GM21619 (cell line): Measurements from ENCODE around the gene COX5B.
A peak's percentile ranks its signal among the peaks of the same experiment; 100 is the strongest.

Experiments used
- ATAC-seq: cut with Tn5 transposase; IDR thresholded peaks from one replicate; pipeline ENCODE4 v1.9.1; 2021; ENCODE audit not compliant: unreplicated experiment

The COX5B gene

GRCh38 chr2:97653874-97654273 is 8.0 kb downstream of the COX5B start:
- no peak for ATAC-seq

DNA sequence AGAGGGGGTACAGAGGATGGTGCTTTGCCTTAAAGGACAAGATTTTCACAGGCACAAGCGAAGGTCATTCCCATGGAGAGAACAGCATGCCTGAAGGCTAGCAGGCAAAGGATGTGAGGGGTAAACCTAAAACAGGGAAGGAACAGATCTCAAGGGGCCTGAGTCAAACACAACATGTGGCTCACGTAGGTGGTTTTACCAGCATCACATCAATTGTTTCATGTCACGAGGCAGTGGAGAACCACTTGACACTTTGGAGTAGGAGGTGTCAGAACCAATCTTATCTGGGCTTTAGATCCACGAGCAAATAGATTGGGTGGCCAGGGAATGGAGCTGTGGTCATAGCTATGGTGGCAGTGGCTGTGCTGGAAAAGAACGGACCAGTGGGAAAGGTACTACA is 8.4 kb downstream of the COX5B start:
- no peak for ATAC-seq

- no peak for ATAC-seq
Measured at GRCh38 chr2:97654791-97655190, 8.9 kb downstream of the COX5B start.

DNA sequence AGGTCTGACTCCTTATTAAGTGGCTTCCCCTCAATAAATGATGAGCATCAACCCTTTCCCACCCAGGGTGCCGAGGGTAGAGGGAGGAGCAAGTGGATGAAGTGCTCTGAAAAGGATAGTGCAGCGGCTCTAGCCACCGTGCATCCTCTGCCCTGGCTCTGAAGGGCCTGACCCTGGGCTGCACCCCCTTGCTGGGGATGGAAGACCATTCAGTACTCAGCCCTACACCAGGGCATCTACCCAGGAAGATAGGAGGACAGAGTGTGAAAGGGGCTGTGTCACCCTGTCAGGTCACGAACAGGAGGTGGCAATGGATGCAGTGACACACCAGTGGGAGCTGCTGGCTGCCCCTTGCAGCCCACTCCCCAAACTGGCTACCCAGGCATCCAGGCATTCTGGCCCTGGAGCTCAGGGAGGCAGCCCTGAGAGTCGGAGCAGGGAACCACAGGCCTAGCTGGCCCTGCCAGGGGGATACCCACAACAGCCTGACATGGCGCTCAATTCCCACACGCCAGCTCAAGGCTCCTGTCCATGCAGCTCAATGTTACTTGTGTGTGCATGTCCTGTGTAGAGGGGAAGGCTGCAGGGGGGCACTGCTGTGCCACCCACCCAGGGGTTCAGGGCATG is 10.4 kb downstream of the COX5B start:
- no peak for ATAC-seq

DNA sequence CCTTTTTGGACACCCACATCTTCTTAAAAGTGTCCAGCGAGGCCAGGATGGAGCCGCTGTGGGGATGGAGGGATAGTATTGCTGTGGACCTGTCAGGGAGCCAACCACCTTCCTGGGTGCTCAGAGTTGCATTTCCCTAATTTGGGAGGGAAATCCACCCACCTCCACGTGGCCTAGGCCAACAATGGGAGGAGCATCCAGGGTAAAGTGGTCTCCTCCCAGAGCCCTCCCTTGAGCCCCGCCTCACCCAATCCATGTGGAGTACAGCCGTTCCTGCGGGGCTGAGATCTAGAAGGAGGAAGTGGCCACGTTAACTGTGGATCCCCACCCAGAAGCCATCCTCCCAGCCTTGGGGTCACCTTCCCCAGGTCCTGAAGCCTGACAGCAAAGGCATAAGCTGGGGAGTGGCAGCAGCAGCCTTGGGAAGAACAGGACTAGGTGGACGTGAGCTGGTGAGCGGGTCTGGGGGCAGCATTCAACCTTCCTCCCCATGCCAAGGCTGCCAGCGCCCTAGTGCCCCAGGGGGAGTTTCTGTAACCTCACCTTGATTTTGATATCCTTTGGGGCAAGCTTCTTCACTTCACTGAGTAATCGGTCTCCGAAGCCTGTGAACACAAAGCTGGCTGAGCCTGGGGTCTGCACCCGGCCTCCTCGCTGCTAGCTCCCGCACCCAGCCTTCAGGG is 11.2 kb downstream of the COX5B start:
- no peak for ATAC-seq

- no peak for ATAC-seq
Measured at GRCh38 chr2:97657986-97658690, 12.3 kb downstream of the COX5B start.

GRCh38 chr2:97658691-97659157 is 12.9 kb downstream of the COX5B start:
- no peak for ATAC-seq

- ATAC-seq = no peak
Measured at GRCh38 chr2:97659256-97660043, 13.6 kb downstream of the COX5B start.

DNA sequence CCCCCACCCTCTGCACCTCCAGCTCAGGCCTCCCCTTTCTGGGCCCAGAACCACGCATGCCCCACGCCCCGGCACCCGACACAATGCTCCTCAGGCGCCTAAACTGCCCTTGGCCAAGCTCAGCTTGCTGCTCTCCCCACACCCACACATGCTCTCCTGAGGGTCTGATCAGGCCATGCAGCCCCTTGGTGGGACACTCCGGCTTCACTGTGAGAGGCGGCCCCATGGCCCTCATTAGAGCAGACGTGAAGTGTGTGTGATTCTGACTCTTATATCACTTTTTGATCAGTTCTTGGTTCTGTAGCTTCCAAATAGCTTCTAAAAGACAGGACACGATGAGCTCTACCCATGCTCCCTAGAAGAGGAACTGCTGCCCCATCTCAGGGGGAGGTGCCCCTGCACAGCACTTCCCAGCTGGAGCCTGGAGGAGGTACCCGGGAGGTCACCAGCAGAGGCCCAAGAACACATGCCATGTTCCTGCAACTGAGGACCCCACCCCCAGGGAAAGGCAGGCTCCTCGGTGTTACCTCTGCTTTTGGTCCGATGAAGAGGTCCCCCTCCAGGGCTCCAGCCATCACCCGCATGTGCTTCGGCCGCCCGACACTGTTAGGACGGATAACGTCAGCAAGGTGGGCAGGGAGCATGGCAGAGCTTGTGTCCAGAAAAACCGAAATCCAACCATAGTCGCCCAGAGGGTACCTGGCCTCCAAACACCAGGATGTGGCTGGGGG is 14.3 kb downstream of the COX5B start:
- ATAC-seq = no peak

- no peak for ATAC-seq
Measured at GRCh38 chr2:97660775-97661389, 15.0 kb downstream of the COX5B start.

DNA sequence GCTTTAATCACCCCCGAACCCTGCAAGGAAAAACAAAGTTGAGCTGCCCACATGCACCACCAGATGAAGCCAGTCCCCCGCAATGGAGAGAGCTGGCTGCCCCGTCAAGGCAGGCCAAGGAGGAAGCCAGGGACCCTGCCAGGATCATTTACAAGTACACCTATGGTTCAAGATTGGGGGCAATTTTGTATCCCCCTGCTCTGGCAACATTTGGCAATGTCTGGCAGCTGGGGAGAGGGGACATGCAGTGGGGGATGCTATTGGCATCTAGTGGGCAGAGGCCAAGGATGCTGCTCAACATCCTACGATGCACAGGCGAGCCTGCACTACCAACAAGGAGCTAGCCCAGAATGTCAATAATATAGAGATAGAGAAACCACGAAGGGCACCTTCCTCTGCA is 16.1 kb downstream of the COX5B start:
- ATAC-seq = no peak

- ATAC-seq = no peak
Measured at GRCh38 chr2:97662386-97662894, 16.6 kb downstream of the COX5B start.

GRCh38 chr2:97662895-97663625 is 17.2 kb downstream of the COX5B start:
- peak; percentile 42 for ATAC-seq

- no peak for ATAC-seq
Measured at GRCh38 chr2:97663626-97663961, 17.7 kb downstream of the COX5B start.

GRCh38 chr2:97663962-97664635 is 18.2 kb downstream of the COX5B start, which contains the start of gene ACTR1B:
Gene ACTR1B (minus strand): TSS chr2:97664044. CDS start chr2:97663890, 154 bp downstream.
- ATAC-seq = peak; percentile 77

GRCh38 chr2:97664636-97664970 is 18.7 kb downstream of the COX5B start:
- ATAC-seq = no peak

GRCh38 chr2:97669448-97669847 is 23.6 kb downstream of the COX5B start, which contains the start of gene C2orf92:
Gene C2orf92 (plus strand): TSS chr2:97669713. CDS start chr2:97669789, 76 bp downstream.
- ATAC-seq = no peak

DNA sequence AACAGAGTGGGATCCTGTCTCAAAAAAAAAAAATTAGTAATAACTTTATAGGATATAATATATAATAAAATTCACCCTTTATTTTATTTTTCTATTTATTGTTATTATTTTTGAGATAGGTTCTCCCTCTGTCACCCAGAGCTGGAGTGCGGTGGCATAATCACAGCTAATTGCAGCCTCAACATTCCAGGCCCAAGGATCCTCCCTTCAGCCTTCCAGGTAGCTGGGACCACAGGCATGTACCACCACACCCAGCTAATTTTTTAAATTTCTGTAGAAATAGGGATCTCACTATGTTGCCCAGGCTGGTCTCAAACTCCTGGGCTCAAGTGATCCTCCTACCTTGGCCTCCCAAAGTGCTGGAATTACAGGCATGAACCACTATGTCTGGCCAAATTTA is 24.6 kb downstream of the COX5B start:
- no peak for ATAC-seq

DNA sequence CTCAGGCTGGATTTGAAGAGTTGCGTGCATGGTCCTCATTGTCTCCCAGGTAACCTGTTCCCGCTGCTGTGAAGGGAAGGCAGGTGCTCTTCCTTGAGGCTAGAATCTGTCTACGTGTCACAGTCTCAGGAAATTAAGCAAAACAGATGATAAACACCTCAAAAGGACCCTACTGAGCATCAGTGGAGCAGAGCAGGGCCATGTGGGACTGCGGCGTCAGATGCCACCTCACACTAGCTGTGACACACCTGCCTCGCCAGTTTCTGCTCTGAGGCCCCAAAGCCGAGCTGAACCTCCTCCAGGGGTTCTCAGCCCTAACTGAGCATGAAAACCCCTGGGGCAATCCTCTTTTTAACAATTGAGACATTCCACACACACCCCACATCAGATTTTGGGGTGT is 25.7 kb downstream of the COX5B start:
- no peak for ATAC-seq
